ENCODE measurements around the gene UGT1A6. TPM values are rescaled to one million over a fixed set of nuclear protein-coding genes. Genes with fewer than 3 reads are reported as not detected.

UGT1A6 gene
- total and polyA plus RNA-seq, 8 donors = 0.05 to 0.69 TPM; not detected in 6

DNA sequence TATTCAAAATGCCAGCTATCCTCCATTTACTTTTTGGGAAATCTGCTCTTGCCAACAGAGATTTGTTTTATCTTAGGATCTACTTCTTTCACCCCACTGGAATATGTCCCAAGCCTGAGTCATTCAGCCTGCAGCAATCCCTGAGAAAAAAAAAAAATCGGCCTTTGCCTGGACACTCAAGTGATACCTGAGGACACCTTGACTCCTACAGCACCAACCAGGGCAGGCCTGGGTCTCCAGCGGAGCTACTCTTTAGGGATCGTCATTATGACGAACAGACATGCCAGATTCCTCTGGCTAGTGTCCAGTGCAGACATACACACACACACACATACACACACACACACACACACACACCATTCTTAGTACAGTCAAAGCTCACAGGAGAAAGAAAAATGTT is 2.2 kb upstream of the UGT1A6 start:
- Histone ChIP-seq H3K4me3 (no peak overlapping the region), H3K4me1 (peaks cover 0 to 7% (median 0%) of the 10 kb centered on the region in 3 donors), H3K27ac (no peak overlapping the region), H3K27me3 (no peaks in the 10 kb centered on the region), H3K9me3 (no peaks in the 10 kb centered on the region), H3K36me3 (no peaks in the 10 kb centered on the region)
- intact Hi-C loops (cut with DNase I) = no loop called here
- DNase-seq = no peak
- FAIRE-seq = no peak
- 60 to 72% methylated on average over 4 of the region's 4 CpGs for WGBS, 2 donors
- TF ChIP-seq, protein P1, sequence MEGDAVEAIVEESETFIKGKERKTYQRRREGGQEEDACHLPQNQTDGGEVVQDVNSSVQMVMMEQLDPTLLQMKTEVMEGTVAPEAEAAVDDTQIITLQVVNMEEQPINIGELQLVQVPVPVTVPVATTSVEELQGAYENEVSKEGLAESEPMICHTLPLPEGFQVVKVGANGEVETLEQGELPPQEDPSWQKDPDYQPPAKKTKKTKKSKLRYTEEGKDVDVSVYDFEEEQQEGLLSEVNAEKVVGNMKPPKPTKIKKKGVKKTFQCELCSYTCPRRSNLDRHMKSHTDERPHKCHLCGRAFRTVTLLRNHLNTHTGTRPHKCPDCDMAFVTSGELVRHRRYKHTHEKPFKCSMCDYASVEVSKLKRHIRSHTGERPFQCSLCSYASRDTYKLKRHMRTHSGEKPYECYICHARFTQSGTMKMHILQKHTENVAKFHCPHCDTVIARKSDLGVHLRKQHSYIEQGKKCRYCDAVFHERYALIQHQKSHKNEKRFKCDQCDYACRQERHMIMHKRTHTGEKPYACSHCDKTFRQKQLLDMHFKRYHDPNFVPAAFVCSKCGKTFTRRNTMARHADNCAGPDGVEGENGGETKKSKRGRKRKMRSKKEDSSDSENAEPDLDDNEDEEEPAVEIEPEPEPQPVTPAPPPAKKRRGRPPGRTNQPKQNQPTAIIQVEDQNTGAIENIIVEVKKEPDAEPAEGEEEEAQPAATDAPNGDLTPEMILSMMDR (IDR thresholded peaks at IDR 0.05) = no peak
- ATAC-seq = peak in 1 of 4 donors; percentile 38

DNA sequence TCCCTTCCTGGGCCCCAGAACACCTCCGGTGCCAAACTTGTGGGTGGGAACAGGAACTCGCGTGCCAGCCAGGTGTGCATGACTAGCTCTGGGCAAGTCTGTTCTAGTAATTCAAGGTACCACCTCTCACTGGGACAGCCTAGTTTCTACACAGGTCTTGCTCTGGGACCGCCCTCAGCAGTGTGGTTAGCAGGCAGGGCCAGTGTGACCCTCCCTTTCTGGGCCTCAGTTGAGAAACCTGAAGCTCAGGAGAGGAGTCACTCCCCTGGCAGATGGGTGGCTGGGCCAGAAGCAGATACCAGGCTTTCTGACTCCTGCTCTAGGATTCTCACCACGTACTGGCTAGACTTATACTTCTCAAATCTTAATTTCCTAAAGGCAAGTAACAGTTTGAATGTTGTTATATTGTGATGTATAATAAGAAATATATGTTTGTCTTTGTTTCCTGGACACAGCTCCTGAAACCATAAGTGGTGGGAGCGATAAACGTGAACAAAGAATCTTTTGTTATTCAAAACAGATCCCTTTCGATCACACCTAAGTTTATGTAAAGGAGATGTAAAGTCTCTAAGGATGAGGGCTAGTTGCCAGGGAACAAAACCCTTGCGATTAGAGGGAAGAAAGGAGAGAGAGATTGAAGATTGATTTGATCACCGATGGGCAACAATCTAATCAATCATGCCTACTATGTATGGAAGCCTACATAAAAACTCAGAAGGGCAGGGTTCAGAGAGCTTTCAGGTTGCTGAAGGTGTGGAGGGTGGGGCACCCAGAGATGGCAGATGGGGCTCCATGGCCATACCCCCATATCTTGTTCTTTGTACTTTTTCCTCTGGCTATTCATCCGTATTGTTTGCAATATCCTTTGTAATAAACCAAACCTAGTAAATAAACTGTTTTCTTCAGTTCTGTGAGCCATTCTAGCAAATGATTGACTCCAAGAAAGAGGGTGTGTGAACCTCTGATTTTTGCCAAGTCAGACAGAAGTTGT is 952 bp upstream of the UGT1A6 start:
- WGBS, 2 donors = 82 to 84% methylated on average over 11 of the region's 11 CpGs
- Histone ChIP-seq H3K4me1 (peaks cover 0 to 7% (median 0%) of the 10 kb centered on the region in 3 donors), H3K4me3 (no peak overlapping the region), H3K27ac (no peak overlapping the region), H3K9me3 (no peaks in the 10 kb centered on the region), H3K27me3 (no peaks in the 10 kb centered on the region), H3K36me3 (no peaks in the 10 kb centered on the region)
- TF ChIP-seq, protein P1 (IDR thresholded peaks at IDR 0.05) = no peak
- no peak for DNase-seq
- FAIRE-seq = no peak
- intact Hi-C loops (cut with DNase I) = no loop called here
- ATAC-seq = peak in 2 of 4 donors; percentile 46 to 48

GRCh38 chr2:233693963-233694362 is 1.3 kb downstream of the UGT1A6 start:
- Histone ChIP-seq H3K4me3 (no peak overlapping the region), H3K27ac (no peak overlapping the region)

GRCh38 chr2:233698740-233699139 is 6.0 kb downstream of the UGT1A6 start:
- WGBS, 2 donors = 78 to 80% methylated on average over 4 of the region's 4 CpGs

More at GRCh38 chr2:233693963-233694362, 1.3 kb downstream of the UGT1A6 start:
- intact Hi-C loops (cut with DNase I) = no loop called here
- FAIRE-seq = no peak
- DNase-seq = no peak
- Histone ChIP-seq H3K36me3 (no peaks in the 10 kb centered on the region), H3K4me1 (peaks cover 0 to 7% (median 0%) of the 10 kb centered on the region in 3 donors), H3K9me3 (no peaks in the 10 kb centered on the region), H3K27me3 (no peaks in the 10 kb centered on the region)
- 73 to 82% methylated on average over 6 of the region's 6 CpGs for WGBS, 2 donors
- TF ChIP-seq, protein P1 (IDR thresholded peaks at IDR 0.05) = no peak
- no peak for ATAC-seq

More at GRCh38 chr2:233698740-233699139, 6.0 kb downstream of the UGT1A6 start:
- Histone ChIP-seq H3K4me3 (no peak overlapping the region), H3K36me3 (no peaks in the 10 kb centered on the region), H3K4me1 (peaks cover 0 to 8% (median 4%) of the 10 kb centered on the region in 3 donors), H3K9me3 (no peaks in the 10 kb centered on the region), H3K27me3 (no peaks in the 10 kb centered on the region), H3K27ac (no peak overlapping the region)
- no peak for ATAC-seq
- FAIRE-seq = no peak
- TF ChIP-seq, protein P1 (IDR thresholded peaks at IDR 0.05) = no peak
- DNase-seq = no peak
- intact Hi-C loops (cut with DNase I) = no loop called here
